ENCODE results near the gene TSSK2.
A peak's percentile ranks its signal among the peaks of the same experiment; 100 is the strongest.

TSSK2 gene

DNA sequence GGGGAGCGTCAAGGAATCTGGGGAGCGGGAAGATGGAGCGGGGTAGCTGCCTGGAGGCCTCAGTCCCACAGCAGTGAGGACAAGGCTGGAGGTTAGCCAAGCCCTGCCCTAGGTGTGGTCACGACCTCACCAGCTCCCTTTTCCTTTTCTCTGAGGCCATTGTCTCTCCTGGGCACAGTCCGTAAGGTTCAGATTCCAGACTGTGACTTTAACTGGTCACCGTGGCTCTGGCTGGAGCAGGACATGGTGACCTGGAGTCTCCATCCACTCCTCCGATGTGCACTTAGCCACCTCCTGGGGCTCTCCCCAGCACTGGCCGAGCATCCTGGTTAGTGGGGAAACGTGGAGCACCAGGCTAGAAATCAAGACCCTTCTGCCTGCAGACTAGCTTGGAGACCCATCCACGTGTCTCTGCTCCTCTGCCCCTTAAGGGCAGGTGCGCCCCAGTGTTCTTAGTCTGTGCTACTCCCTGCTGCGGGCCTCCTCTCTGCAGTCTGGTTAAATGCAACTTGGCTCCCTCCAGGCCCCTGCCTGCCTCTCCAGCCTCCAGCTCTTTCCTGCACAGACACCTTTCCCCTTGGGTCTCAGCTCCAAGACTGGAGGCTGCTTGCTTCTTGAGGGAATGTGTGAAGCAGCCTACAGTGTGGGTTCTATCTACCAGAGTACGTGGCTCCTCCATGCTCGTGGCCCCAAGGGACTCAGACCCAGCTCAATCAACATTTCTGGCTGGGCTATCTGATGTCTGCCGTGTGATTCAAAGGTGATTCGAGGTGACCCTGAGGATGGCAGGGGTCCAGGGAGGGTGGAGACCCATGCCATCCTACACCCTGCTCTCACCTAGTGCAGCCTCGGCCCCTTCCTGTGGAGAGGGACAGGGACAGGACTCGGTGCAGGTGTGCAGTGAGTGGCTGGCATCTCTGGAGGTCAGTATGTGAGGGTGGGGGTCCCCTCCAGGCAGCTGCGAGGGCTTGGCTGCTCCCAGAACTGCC, 42.2 kb downstream of the TSSK2 start:
- no peaks in the 10 kb centered on the region for H3K9me2 ChIP-seq (replicated peaks; ENCODE audit: insufficient read depth, low read length)
- H4K20me1 ChIP-seq (ENCODE audit: insufficient read depth, low read length): no peaks in the 10 kb centered on the region
- H3K4me1 ChIP-seq (ENCODE audit: low read length): peaks cover 11% of the 10 kb centered on the region; the same call in 1 of the 2 replicates
- peaks cover 23% of the 10 kb centered on the region for H3K27me3 ChIP-seq (replicated peaks; ENCODE audit: insufficient read depth, low read length)
- no peaks in the 10 kb centered on the region for H3K9me3 ChIP-seq (replicated peaks; ENCODE audit: insufficient read depth, low read length)
- no peak for DNase-seq
- H3F3A ChIP-seq (ENCODE audit: insufficient read depth, low read length): peaks cover 8% of the 10 kb centered on the region; the same call in 1 of the 2 replicates
- TF ChIP-seq EZH2 (optimal IDR thresholded peaks at IDR 0.05; ENCODE audit: low read depth, low read length) (no peak), CTCF (IDR thresholded peaks at IDR 0.05; ENCODE audit: low read length) (no peak), EZH2phosphoT487 (IDR thresholded peaks at IDR 0.05; ENCODE audit: low read length) (no peak)
- H3K27ac ChIP-seq (ENCODE audit: low read length): no peak overlapping the region
- H3K79me2 ChIP-seq (ENCODE audit: low read length): peaks cover 46% of the 10 kb centered on the region
- H3K4me3 ChIP-seq (ENCODE audit: low read length): peak overlapping the region; percentile 99
- no peak overlapping the region for H2AFZ ChIP-seq (ENCODE audit: low read length)
- H3K36me3 ChIP-seq (replicated peaks; ENCODE audit: insufficient read depth, low read length): no peaks in the 10 kb centered on the region
- H3K4me2 ChIP-seq (ENCODE audit: low read depth, low read length): peak overlapping the region; percentile 97
- H3K9ac ChIP-seq (ENCODE audit: low read length): no peak overlapping the region

GRCh38 chr22:19174106-19175025, 43.3 kb downstream of the TSSK2 start:
- Histone ChIP-seq H3F3A (ENCODE audit: insufficient read depth, low read length) (peaks cover 13% of the 10 kb centered on the region; the same call in 1 of the 2 replicates), H3K36me3 (replicated peaks; ENCODE audit: insufficient read depth, low read length) (no peaks in the 10 kb centered on the region), H3K4me3 (ENCODE audit: low read length) (no peak overlapping the region), H4K20me1 (ENCODE audit: insufficient read depth, low read length) (no peaks in the 10 kb centered on the region), H3K27ac (ENCODE audit: low read length) (no peak overlapping the region), H3K79me2 (ENCODE audit: low read length) (peaks cover 46% of the 10 kb centered on the region), H3K27me3 (replicated peaks; ENCODE audit: insufficient read depth, low read length) (peaks cover 13% of the 10 kb centered on the region), H2AFZ (ENCODE audit: low read length) (no peak overlapping the region), H3K4me2 (ENCODE audit: low read depth, low read length) (no peak overlapping the region), H3K9ac (ENCODE audit: low read length) (no peak overlapping the region), H3K4me1 (ENCODE audit: low read length) (peaks cover 11% of the 10 kb centered on the region; the same call in 1 of the 2 replicates), H3K9me3 (replicated peaks; ENCODE audit: insufficient read depth, low read length) (no peaks in the 10 kb centered on the region), H3K9me2 (replicated peaks; ENCODE audit: insufficient read depth, low read length) (no peaks in the 10 kb centered on the region)
- no peak for TF ChIP-seq EZH2 (optimal IDR thresholded peaks at IDR 0.05; ENCODE audit: low read depth, low read length)
- TF ChIP-seq EZH2phosphoT487 (IDR thresholded peaks at IDR 0.05; ENCODE audit: low read length): no peak
- TF ChIP-seq CTCF (IDR thresholded peaks at IDR 0.05; ENCODE audit: low read length): no peak
- no peak for DNase-seq

DNA sequence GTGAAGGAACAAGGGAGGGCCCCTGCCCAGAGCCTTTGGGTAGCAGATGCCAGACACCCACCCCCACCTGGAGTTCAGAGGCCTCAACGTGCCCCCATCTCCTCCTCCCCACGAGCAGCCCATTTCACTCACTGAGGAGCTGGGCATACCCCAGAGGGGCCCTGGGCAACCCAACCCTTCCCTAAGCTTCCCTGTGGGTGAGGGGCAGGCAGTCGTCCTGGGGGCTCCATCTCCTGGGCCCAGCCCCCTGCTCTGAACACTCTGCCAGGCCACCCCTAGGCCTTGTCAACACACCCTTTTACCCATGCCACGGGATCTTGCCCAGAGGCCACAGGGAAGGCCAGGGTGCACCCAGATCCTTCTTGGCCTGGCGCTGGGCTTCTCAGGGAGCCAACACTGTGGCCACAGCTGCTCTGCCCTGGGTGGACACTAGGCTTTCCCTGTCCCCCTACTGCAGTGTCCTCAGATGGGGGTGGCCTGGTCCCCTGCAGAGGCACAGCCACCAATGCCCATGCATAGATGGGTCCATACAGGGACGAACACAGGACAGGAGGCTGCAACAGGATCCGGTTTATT, 44.0 kb downstream of the TSSK2 start:
- Histone ChIP-seq H3K36me3 (replicated peaks; ENCODE audit: insufficient read depth, low read length) (no peaks in the 10 kb centered on the region), H3K9me3 (replicated peaks; ENCODE audit: insufficient read depth, low read length) (no peaks in the 10 kb centered on the region), H3K9ac (ENCODE audit: low read length) (no peak overlapping the region), H3K4me1 (ENCODE audit: low read length) (peaks cover 11% of the 10 kb centered on the region; the same call in 1 of the 2 replicates), H2AFZ (ENCODE audit: low read length) (no peak overlapping the region), H3K4me3 (ENCODE audit: low read length) (no peak overlapping the region), H3K9me2 (replicated peaks; ENCODE audit: insufficient read depth, low read length) (no peaks in the 10 kb centered on the region), H3K4me2 (ENCODE audit: low read depth, low read length) (no peak overlapping the region), H3K27ac (ENCODE audit: low read length) (no peak overlapping the region), H3F3A (ENCODE audit: insufficient read depth, low read length) (peaks cover 13% of the 10 kb centered on the region; the same call in 1 of the 2 replicates), H3K27me3 (replicated peaks; ENCODE audit: insufficient read depth, low read length) (peaks cover 5% of the 10 kb centered on the region), H4K20me1 (ENCODE audit: insufficient read depth, low read length) (no peaks in the 10 kb centered on the region), H3K79me2 (ENCODE audit: low read length) (peaks cover 46% of the 10 kb centered on the region)
- TF ChIP-seq EZH2phosphoT487 (IDR thresholded peaks at IDR 0.05; ENCODE audit: low read length) (no peak), CTCF (IDR thresholded peaks at IDR 0.05; ENCODE audit: low read length) (no peak), EZH2 (optimal IDR thresholded peaks at IDR 0.05; ENCODE audit: low read depth, low read length) (no peak)
- no peak for DNase-seq
